ENCODE measurements around the gene BLZF1.

GRCh38 chr1:169326956-169327268, 41.1 kb upstream of the BLZF1 start:
- TF ChIP-seq ZNF274 (IDR thresholded peaks at IDR 0.05; ENCODE audit: borderline replicate concordance, extremely low read depth, low read length), result no peak
- TF ChIP-seq KDM5A (IDR thresholded peaks at IDR 0.05; ENCODE audit: low read length), result no peak
- TF ChIP-seq PHF8 (conservative IDR thresholded peaks at IDR 0.05; ENCODE audit: low read depth, low read length), result no peak
- TF ChIP-seq POLR2A (IDR thresholded peaks at IDR 0.05; ENCODE audit: control extremely low read depth in 1 of 2, low read depth in 2 of 2, low read length in 2 of 2), result no peak
- no peak for TF ChIP-seq CTCF (IDR thresholded peaks at IDR 0.05; ENCODE audit: control extremely low read depth in 1 of 3, insufficient read depth in 1 of 3, low read depth in 1 of 3, low read length in 3 of 3)
- TF ChIP-seq, protein P1, sequence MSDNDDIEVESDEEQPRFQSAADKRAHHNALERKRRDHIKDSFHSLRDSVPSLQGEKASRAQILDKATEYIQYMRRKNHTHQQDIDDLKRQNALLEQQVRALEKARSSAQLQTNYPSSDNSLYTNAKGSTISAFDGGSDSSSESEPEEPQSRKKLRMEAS (IDR thresholded peaks at IDR 0.05), result no peak
- TF ChIP-seq SRF (IDR thresholded peaks at IDR 0.05; ENCODE audit: low read depth, low read length), result no peak
- TF ChIP-seq CHD2 (IDR thresholded peaks at IDR 0.05; ENCODE audit: low read length), result no peak
- TF ChIP-seq POLR2AphosphoS5 (IDR thresholded peaks at IDR 0.05; ENCODE audit: low read depth, low read length), result no peak
- no peak for TF ChIP-seq GABPA (IDR thresholded peaks at IDR 0.05; ENCODE audit: borderline replicate concordance, insufficient read depth, low read length)
- TF ChIP-seq HDAC2 (IDR thresholded peaks at IDR 0.05; ENCODE audit: borderline replicate concordance in 1 of 2, low read depth in 2 of 2, low read length in 2 of 2), result no peak
- no peak for TF ChIP-seq TEAD4 (IDR thresholded peaks at IDR 0.05; ENCODE audit: low read depth, low read length)
- TF ChIP-seq SIN3A (conservative IDR thresholded peaks at IDR 0.05 in 1 of 2, IDR thresholded peaks at IDR 0.05 in 1 of 2; ENCODE audit: low read depth in 1 of 2, low read length in 2 of 2), result no peak
- TF ChIP-seq, protein P2, sequence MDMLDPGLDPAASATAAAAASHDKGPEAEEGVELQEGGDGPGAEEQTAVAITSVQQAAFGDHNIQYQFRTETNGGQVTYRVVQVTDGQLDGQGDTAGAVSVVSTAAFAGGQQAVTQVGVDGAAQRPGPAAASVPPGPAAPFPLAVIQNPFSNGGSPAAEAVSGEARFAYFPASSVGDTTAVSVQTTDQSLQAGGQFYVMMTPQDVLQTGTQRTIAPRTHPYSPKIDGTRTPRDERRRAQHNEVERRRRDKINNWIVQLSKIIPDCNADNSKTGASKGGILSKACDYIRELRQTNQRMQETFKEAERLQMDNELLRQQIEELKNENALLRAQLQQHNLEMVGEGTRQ (IDR thresholded peaks at IDR 0.05; ENCODE audit: low read length), result no peak
